Endometrium (tissue), 2 donors: ENCODE data around the gene SERPINB10.

Experiments
- FAIRE-seq: peaks from 2 replicates; lab custom pipeline; 2012; peaks lifted over from hg19 to GRCh38; lab: Jason Lieb, UNC
- donor health status: control.
- donor health status: control.

SERPINB10 gene, protein sequence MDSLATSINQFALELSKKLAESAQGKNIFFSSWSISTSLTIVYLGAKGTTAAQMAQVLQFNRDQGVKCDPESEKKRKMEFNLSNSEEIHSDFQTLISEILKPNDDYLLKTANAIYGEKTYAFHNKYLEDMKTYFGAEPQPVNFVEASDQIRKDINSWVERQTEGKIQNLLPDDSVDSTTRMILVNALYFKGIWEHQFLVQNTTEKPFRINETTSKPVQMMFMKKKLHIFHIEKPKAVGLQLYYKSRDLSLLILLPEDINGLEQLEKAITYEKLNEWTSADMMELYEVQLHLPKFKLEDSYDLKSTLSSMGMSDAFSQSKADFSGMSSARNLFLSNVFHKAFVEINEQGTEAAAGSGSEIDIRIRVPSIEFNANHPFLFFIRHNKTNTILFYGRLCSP

DNA sequence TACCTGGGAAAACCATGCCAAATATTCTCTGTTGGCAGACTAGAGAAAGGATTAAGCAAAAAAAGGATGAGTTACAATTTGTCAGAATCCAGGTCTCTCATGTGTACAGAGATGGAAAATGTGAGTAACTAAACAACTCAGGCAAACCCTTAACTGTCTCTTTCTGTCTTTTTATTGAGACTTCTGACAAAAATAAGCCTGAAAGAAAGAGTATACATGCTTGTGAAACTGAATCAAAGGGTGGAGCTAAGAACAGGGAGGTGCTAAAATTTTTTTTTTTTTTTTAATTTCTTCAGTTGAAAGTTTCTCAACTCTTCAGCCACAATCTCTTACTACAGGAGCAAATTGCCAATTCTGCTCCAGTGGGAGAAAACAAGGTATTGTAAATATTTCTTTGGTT lies at the start of gene SERPINB10:
Gene SERPINB10, plus strand, starts transcription at position 295 of the 400 bp plus-strand sequence. CDS start 7,553 bp downstream, outside the sequence.
- FAIRE-seq = no peak

DNA sequence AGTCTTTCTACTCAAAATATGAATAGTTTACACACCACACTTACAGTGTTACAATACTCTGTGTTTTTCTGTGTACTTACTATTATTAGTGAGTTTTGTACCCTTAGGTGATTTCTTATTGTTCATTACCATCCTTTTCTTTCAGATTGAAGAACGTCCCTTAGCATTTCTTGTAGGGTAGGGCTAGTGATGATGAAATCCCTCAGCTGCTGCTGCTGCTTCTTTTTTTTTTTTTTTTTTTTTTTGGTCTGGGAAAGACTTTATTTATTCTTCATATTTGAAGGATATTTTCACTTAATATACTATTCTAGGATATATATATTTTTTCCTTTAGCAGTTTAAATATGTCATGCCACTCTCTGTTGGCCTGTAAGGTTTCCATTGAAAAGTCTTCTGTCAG lies 49.3 kb upstream of the SERPINB10 start:
- no peak for FAIRE-seq

DNA sequence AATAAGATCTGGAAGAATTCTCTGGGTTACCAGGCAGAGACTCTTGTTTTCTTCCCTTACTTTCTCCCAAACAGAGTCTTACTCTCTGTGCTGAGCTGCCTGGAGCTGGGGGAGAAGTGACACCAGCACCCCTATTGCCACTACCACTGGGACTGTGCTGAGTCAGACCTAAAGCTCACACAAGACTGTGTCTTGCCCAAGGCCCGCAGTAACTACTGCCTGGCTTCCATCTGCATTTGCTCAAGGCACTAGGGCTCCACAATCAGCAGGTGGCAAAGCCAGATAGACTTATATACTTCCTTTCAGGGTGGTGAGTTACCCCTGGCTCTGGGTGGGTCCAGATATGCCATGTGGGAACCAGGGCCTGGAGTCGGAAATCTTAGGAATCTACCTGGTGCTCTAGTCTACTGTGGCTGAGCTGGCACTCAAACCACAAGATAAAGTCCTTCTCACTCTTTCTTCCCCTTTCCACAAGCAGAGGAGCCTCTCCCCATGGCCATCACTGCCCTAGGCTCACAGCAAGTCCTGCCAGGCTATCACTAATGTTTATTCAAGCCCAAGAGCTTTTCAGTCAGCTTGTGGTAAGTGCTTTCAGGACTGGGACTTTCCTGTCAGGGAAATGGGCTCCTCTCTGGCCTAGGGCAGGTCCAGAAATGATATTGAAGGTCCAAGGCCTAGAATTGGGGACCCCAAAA lies 47.8 kb upstream of the SERPINB10 start:
- FAIRE-seq = no peak

DNA sequence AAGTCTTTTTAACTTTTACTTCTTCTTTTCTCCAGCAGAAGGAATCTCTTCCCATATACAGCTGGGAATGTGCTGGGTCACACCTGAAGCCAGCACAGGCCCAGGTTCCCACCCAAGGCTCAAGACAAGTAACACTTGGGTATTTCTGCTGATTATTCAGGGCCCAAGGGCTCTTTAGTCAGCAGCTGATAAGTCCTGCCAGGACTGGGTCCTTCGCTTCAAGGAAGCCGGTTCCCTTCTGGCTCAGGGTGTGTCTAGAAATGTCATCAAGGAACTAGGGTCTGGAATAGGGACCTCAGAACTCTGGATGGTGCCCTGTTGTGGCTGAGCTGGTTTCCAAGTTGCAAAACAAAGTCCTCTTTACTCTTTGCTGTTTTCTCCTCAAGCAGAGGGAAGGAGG lies 47.2 kb upstream of the SERPINB10 start:
- FAIRE-seq = no peak

DNA sequence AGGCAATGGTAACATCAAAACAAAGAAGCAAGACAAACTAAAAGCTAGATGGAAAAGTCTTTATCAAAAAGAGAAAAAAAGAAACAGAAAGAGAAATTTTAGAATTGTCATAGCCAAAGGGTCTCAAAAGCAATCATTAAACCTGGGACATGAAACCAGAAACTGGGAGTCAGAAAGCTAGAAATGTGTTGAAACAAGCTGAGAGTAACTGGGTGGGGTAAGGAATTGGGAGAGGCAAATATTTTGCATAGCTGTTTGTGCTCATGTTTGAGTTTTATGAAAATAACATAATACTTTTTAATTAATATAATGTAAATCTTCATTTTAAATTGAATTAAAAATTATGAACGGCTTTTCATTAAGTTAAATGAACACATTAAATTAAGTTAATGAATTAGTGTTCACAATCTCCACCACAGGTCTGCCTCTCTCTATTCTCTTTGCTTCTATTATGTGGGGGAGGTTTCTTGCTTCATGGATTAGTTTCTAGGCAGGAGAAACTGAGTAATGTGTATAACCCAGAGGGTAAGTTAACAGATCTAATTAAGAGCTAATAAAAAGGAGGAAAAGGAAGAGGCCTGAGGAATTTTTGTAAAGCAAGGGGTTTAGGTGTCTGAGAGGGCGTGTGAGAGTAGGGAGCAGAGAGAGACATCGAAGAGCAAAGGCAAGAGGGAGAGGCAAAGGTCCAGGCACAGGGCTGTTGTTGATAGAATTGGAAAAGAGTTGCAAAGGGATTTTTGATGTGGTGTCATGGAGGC lies 40.2 kb upstream of the SERPINB10 start:
- FAIRE-seq = no peak

DNA sequence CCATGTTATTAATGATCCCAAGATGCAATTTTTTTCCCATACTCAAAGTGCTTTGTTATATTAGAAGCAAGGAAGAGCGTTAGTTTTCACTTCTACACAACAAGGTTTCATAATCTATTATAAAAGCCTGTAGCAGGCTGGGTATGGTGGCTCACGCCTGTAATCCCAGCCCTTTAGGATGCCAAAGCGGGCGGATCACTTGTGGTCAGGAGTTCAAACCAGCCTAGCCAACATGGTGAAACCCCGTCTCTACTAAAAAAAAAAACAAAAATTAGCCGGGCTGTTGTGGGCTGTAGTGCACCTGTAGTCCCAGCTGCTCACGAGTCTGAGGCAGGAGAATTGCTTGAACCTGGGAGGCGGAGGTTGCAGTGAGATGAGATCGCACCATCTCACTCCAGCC lies 39.2 kb upstream of the SERPINB10 start:
- FAIRE-seq = no peak

DNA sequence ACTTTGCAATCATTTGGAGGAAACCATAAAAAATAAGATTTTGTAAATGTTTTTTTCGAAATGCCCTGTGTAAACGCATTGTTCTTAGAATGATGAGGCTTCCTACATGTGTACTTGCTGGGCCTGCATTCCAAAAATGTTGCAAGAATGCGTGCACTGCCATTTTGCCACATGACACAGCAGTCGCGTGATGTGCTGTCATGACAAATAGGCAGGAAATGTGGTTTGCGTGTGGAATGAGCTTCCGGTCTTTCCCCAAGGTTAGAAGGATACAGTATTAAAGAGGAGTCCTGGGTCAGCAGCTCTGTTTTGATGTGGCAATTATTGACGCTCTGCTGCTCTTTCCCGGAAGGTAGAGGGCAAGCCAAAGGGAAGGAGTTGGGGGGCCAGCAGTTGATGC lies 38.4 kb upstream of the SERPINB10 start:
- FAIRE-seq = no peak

GRCh38 chr18:63869851-63870250 lies 37.9 kb upstream of the SERPINB10 start:
- no peak for FAIRE-seq

DNA sequence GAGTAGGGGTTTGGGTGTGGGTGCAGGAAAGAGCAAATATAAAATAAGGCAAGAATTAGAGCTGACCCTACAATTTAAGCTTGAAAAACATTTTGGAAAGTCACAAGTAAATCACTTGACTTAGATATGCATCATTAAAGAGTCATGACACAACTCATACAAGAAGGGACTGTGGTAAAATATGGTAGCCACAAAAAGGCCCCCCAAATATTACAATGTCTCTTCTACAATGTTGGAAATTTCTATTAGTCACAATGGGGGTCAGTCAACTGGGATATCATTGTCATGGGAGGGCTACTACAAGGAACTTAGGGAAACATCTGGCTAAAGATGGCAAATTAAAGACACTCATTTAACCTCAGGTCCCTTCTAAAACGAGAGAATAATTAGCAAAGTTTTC lies 35.9 kb upstream of the SERPINB10 start:
- FAIRE-seq = no peak

DNA sequence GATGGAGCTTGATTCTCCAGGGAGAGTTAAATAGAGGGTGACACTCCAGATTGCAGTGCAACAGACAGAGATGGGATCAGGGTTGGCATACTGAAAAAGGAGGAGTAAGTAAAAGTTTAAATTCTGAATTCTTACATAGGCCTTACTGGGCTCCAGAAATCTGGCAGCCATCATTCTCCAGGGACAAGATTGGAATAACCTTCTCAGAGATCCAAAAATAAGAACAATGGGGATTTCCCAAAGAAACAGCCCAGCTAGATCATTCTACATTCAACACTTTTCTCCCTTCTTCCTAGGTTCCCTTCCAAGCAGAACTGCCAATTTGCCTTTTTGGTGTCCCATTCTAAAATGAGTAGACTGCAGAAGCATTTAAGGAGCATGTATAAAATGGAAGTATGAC lies 35.2 kb upstream of the SERPINB10 start:
- FAIRE-seq = no peak

- FAIRE-seq = no peak
Observed at GRCh38 chr18:63878343-63878742, 29.4 kb upstream of the SERPINB10 start.

GRCh38 chr18:63878925-63879324 lies 28.8 kb upstream of the SERPINB10 start:
- FAIRE-seq = no peak

DNA sequence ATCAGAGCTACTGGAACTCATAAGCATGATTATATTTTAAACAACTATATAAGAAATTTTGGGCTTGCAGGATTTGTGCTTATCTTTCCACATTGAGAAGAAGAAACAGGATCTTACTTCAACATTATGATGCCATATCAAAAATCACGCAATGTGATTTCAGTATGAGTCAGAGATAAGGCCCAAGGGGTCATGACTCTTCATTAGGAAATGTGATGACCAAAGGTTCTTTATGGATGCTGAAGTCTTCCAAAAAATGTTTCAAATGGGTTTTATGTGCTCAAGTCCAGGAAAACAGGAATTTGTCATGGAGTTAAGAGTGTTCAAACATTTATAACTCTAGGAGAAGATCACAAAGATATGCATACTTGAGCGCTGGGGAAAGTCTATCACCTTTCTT lies 28.0 kb upstream of the SERPINB10 start:
- FAIRE-seq = no peak

DNA sequence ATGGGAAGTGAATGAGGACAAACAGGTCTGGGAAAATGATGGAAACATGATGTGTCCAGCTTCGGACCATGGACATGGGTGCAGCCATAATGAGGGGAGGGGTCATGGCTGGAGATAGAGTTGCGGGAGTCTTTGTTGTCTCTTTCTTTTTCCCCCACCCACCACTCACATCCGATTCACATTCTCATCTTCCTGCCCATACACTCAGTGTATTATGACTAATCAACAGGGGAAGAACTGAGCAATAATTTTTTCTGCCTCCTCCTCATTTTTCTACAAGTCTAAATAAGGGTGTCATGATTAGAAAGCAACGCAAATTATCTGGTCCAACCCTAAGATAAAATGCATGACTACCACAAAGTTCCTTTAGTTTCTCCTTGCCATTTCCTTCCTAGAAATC lies 25.9 kb upstream of the SERPINB10 start:
- FAIRE-seq = no peak

DNA sequence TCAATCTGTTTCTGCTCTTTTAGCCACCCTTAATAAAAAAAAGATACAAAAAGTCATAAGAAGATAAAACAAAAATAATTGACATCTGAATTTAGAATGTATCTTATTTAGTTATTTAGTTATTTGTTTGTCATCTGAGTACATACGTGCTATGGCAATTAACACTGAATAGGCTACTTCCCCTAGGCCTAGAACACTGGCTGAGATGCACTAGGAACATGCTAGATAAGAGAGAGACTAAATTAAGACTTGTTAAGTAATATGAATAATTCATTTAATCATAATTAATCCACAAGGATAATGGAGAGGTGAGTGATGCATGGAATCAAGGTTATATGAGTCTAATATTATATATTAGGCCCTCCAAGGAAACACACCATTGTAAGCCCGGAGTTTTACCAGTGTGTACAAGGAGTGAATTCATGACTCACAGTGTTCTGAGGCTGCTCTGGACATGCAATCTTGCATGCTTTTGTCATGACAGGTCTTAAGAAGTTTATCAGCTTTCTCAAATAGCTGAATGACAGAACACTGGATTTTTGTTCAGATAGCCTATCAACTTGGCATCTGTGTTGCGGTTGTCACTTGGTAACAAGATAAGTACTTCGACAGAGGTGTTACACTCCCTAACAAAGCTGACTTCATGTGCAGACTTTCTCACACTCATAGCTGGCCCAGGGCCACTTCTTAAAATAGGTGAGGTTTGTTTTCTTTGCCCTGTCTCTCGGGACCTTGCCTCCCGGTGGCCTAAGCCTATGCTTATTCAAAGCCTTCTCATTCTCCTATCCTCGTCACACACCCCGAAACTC lies 25.2 kb upstream of the SERPINB10 start:
- FAIRE-seq = no peak

DNA sequence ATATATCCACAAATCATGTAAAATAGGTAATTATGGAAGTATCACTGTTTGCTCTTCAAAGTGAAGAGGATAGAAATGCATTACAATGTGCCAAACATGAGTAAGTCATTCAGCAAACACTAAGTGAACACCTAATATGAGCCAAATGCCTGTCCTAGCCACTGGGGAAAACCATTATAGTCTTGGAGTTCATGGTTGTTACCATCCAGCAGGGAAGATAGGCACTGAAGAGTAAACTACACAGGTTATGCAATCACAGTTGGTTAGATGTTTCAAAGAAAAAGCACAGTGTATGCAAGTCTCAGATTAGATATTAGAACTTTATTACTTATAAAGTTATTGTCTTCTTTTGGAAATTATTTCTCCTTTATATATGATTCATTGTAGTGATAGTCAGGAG lies 24.1 kb upstream of the SERPINB10 start:
- no peak for FAIRE-seq

DNA sequence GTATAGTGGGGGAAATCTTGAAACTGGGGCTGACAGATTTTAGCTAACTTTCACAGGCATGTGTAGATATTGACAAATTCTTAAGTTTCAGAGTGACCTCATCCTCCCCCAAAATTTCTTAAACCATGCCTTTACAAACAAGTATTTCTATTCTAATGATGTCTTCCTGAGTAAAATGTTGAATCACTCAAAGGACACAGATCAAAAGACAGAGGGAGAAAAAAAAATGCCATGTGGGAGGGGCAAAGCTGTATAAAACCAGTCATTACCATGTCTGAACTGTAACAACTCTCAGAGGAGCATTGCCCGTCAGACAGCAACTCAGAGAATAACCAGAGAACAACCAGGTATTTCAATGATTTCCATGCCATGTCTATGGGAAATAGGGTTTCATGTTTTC lies 20.3 kb upstream of the SERPINB10 start, which contains the start of gene SERPINB2:
Gene SERPINB2, plus strand, starts transcription at position 282 of the 400 bp plus-strand sequence. CDS start 3,740 bp downstream, outside the sequence.
- FAIRE-seq = no peak

DNA sequence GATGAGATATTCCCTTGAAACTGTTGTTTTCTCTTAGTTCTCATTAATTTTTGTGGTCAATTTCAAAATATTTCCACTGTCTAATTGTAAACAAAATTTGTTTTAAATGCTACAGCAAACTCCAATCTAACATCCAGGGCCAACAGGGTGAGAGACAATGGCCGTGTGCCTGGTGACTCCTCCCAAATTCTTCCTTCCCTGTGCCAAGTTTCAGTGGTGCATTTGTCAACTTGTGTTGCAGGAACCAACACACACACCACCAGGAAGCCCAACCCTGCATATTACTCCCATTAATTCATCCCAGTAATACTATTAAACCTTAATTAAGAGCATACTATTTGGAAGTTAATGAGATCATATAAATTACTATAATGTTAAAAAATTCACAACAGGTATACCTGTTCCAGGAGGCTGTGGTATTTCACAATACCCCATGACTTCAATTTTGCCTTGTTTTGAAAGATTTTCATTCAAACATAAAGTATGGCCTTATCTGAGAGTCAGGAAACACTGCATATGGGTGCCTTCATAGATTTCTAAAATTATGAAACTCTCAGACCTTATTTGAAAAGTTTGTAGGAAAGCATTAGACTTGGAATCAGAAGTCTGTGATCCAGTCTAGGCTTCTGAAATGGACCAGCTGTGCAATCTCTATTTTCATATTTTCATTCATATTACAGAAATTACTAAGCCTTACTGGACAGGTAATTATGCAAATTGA lies 19.1 kb upstream of the SERPINB10 start:
- peak; percentile 84 for FAIRE-seq

DNA sequence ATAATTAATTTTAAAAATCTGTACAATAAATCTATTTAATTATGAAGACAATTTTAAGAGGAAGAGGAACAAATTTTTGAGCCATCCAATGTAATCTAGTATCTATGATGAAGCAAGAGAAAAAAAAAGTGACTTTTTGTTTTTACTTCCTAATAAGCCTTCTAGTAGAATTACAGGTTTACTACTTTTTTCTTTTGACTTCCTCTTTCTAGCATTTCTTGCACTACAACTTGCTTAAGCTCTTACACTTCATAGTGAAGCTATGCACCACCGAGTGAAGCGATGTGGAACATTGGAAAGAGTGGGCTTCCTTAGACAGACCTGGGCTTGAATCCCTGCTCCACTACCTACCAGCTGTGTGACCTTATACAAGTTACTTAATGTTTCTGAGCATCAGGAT lies 18.1 kb upstream of the SERPINB10 start:
- FAIRE-seq = no peak

DNA sequence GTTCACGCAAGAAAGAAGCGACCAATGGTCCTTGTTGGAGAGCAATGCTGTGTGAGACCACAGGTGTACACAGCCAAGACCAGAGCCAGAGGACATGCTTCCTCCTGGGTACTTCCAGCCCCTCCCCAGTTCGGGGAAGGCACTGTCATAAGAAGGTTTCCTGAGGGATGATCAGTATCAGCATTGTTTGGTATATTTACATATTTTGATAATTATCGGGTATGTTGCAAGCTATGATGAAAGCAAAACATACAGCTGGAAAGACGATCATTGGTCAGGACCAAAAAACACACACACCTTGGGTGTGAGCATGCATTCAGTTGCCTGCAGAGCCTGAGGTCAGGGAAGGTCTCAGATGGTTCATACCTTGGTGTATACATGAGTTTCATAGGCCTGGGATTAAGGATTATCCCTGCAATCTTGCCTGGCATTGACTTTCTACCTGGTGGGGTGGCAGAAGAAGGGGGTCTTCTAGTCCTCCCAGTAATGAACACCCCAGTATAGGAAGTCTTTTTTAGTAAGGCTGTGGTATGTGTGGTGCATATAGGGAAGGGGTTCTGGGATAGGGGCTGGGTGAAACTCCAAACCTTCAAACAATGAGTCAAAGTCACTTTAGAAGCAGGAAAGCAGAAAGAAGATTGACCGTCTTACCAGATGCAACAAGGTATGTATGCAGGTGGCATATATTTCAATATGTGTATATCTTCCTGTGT lies 17.4 kb upstream of the SERPINB10 start:
- no peak for FAIRE-seq

DNA sequence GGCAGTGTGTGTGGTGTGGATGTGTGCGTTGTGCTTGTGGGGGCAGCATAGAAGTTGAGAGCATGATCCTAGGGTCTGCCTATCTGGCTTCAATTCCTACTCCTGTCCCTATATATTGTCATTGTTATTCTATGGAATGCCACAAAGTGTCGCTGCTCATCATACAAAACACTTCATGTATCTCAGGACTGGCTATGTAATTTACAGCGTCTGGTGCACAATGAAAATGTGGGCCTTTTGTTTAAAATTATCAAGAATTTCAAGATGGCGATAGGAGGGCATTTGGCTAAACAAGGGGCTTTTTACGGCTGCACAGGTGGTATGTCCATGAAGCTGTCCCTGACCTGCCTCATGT lies 16.8 kb upstream of the SERPINB10 start:
- FAIRE-seq = no peak
